ENCODE data around the gene REG1A.

The REG1A gene, protein sequence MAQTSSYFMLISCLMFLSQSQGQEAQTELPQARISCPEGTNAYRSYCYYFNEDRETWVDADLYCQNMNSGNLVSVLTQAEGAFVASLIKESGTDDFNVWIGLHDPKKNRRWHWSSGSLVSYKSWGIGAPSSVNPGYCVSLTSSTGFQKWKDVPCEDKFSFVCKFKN

DNA sequence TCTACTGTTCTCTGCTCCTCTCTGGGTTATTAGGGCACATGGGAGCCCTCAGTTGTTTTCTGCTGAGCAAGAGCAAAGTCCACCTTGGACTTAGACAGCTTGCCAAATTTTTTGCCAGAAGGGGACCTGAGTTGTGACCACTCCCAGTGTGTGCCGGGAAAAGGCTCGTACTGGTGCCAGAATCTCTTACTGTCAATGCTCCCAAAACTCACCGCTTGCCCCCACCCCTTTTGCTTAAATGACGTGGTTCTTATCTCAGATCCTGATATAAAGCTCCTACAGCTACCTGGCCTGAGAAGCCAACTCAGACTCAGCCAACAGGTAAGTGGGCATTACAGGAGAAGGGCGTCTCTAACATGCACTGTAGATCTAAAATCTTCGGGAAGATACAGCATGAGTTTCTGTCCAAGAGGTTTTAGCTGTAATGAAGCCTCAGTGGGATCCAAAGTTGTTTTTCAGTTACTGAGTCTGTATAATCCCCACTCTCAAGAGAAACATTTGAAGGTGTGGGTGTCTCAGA lies at the start of gene REG1A:
REG1A (plus strand) TSS at position 295 of the 520 bp plus-strand sequence. CDS start 374 bp downstream, outside the sequence.
- no peak for DNase-seq

DNA sequence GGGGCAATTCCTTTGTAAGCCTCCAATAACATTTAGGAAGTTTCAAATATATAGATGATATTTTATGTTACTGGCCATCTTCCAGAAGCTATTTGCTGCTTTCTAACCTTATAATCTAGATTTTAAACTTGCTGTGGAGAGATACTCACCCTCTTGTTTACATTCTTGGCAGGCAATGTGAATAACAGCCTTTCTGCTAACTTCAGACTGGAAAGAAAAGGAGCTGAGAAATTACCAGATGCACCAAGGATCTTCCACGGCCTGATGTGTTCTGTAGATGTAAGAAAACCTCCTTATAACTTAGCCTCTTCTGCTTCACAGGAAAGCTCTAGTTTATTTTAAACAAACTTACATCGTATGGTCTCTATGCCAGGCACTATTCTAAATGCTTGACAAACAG lies 49.2 kb upstream of the REG1A start:
- no peak for DNase-seq

DNA sequence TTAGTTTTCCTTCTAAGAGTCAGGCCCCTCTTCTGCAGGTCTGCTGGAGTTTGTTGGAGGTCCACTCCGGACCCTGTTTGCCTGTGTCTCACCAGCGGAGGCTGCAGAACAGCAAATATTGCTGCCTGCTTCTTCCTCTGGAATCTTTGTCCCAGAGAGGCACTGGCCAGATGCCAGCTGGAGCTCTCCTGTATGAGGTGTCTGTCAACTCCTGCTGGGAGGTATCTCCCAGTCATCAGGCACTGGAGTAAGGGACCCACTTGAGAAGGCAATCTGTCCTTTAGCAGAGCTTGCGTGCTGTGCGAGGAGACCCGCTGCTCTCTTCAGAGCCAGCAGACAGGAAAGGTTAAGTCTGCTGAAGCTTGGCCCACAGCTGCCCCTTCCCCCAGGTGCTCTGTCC lies 37.3 kb upstream of the REG1A start:
- DNase-seq, result no peak

DNA sequence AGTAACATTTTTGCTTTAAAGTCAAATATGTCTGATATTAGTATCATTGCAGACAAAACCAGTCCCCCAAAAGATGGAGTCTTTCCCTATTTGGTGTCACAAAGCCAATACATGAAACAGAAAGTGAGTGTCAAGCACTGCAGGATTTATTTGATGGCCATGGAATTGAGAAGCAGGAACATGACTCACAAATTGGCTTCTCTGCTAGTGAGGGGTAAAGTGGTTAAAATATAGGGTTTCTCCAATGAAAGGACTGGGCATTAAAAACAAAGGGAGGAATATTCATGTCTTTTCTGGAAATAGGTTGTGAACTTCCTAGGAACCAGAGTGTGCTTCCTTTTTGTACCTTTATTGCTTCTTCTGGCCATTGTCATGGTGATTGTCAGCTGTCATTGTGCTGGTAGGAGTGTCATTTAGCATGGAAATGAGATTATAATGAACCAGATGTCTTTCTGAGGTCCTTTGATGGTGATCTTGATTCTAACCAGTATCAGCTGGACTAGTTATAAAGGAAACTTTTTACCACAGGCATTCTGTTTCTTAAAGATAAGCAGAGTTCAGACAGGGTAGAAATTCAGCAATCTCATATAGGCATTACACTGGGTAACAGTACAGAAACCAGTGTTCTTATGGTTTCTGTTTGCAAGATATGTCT lies 36.6 kb upstream of the REG1A start:
- no peak for DNase-seq

DNA sequence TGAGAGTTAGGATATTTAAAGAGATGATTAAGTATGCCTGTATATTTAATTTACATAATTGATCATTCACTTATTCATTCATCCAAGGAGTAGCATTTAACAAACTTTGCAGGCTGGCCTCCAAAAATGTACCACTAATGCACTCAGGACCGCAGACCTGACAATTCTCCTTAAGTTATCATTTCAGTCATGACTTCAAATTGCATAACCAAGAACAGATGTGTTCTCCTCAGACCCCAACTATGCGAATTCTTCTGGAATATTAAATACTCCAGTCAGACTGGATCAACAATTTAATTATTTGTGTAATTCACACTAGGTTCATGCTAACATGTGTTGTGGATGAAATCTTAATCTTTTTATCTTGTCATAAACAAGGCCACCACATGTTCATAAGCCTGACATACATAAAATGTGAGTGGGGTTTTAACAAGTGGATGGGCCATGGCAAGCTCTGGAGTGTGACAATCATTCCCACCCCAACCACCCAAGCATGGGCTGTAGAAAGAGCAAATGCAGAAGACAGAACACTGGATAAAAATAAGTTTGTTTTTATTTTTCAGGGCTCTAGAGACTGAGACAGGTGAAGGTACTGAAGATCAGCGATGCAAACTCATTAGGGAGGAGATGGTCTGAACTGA lies 35.7 kb upstream of the REG1A start:
- no peak for DNase-seq

DNA sequence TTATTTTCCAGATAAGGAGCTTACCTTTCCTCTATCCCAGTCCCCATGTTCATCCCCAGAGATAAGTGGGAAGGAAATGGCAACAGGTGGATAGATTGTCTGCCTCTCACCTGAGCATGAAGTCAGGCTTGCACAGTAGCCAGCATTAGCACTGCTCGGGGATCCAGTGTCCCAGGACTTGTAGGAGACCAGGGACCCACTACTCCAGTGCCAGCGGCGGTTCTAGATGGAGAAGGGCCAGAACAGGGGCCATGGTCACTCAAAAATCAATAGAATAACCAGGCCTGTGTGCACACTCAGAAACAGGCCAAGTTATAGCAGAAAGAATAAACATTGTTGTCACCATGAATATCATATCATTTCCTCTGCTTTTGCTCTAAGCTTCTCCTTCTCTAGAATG lies 34.9 kb upstream of the REG1A start:
- no peak for DNase-seq

DNA sequence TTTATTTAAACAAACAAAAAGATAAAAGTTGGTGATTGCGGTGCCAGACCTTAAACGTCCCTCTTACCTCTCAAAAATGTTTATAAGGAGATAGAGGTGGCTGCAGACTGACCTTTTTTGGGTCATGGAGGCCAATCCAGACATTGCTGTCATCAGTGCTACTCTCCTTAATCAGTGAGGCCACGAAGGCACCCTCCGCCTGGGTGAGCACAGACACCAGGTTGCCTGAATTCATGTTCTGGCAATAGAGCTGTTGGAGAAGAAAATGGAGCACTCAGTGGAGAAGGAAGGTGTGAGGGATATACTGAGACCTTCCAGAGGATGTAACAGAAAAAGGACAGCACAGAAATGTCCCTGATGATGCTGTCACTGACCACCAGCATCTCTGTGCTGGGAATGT lies 34.0 kb upstream of the REG1A start:
- DNase-seq, result no peak

DNA sequence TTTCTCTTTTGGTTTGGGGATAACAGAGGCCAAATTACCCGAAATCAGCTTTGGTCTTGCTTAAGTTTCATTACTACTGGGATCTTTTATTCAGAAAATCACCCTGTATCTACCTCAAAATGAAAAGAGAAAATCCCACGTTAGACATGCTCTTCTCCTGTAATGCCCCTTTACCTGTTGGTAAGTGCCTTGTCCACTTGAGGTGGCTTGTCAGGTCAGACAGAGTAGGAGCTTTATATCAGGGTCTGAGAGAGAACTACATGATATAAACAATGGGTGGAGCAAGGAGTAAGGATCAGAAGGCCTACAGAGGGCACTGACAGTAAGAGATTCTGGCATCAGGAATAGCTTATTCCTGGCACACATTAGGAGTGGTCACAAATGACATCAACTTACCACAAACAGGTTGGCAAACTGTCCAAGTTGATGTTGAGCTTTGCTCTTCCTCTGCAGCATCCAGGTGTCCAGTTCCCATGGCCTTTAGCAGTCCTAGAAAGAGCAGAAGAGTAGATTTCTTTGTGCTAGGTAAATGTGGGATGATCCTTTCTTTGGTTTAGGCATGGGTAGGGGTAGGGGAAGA lies 32.4 kb upstream of the REG1A start, which contains the start of gene REG1B:
REG1B (minus strand) TSS at position 209 of the 580 bp plus-strand sequence. CDS start 381 bp downstream, outside the sequence.
- DNase-seq, result no peak

DNA sequence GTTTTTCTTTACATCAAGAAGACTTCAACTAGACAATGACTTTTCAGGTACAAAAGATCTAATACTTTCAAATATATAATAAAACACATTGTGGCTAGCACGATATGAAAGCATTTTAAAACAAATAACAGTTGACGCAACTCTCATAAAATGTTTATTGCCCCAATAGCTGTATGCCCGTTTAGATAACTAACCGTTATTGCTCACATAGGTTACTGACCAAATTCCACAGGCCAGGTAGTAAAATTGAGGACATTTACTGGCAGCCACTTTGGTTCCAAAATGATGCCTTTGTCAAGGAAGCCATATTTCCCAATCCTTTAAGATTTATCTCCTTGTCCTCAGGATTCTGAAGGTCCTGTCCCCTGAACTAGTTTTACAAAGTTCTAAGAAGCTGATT lies 29.6 kb upstream of the REG1A start:
- no peak for DNase-seq

DNA sequence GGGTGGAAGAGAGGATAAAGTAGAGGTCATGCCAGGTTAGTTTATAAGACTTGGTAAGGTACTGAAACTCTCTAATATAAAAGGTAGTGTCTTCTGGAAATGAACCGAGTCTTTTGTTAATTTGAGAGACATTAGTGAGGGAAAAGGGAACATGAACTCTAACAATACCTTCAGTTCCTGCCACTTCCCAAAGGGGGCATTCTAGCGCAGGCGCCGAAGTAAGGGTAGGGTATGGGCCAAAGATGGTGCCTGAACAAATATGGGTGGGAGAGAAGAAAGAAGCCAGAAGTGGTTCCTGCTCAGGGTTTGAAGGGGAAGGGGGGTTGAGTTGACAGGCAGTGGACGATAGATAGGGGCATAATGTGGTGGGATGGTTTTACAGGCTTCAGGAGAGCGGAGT lies 22.4 kb upstream of the REG1A start:
- DNase-seq, result no peak

DNA sequence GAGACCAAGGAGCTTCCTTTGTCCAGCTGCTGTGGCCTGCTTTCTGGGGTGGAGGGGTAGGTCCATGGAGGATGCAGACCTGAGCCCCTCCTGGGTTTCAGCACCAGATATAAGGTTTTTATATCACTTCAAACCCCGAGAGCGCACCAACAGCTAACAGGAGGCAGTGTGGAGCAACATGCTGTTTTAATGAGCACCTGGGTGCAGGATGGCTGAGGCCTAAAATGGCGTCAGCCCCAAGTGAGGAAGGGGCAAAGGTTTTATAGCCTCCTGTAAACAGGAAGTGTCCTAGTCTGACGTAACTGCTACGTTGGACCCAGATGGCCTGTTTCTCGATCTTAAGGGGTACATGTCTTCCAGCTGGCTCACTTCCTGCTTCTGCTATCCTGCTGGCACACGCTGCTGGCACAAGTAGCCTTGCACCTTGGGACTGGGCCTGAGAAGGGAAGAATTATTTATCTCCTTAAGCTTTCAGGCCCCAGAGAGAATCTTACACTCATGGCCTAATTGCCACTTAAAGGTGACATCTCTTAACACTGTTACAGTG lies 21.1 kb upstream of the REG1A start:
- no peak for DNase-seq

DNA sequence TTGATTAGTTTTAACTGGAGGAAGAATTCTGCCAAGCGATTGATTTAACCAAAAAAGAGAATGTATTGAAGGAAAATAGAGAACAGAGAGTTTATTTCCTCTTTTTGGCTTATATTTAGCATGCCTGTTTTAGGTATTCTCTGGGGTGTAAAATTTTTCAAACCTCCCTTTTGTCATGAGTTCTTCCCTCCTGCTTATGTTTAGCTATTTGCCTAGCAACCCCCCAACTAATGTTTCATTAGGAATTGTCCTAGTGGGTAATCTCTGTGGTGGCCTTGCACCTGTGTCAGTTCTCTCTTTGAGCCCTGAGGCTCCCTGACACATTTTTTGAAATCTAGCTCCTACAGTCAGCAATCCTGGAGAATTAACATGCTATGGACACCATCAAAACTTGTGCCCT lies 20.0 kb upstream of the REG1A start:
- DNase-seq, result no peak

DNA sequence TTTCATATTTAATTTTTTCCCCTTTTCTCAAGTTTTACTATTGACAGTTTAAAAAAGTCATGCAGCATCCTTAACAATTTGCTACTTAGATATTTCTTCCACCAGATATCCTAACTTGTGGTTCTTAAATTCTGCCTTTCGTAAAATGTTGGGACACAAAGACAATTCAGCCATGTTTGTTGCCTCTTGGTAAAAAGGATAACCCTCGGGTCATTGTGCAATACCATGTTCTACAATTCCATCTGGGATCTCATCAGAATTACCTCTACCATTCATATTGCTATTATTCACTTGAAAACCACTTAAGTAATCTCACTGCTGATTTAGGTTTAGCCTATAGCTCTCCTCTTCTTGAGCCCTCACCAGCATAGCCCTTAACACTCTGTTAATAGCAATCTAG lies 19.3 kb upstream of the REG1A start:
- DNase-seq, result no peak

DNA sequence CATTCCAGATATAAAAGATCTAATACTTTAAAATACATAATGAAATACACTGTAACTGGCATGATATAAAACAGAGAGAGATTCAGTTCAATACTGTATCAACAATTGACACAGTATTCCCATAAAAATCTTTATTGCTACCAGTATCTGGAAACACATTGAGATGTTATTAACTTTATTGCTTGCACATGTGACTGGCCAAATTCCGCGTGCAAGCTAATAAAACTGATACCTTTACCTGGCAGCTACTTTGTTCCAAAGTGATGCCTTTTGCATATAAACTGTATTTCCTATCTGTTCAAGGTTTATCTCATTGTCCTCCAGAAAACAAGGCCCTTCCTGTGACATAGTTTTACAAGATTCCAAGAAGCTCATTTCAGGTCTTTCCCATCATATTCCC lies 17.1 kb upstream of the REG1A start:
- DNase-seq, result no peak

DNA sequence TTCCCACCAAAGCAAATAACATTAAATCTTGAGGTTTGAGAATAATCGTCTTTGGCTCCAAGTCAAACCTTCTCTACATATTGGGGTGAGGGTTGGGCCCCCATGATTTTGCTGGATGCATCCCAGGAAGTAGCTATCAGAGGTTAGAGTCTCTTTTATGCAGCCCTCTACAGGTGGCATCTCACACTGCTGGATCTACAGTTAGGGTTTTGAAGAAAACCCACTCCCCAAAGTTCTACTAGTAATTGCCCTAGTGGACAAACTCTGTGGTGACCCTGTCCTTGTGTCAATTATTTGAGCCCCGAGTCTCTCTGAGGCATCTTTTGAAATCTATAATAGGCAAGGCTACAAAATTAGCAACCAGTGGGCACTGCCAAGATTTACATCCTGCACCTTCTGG lies 15.0 kb upstream of the REG1A start:
- no peak for DNase-seq

DNA sequence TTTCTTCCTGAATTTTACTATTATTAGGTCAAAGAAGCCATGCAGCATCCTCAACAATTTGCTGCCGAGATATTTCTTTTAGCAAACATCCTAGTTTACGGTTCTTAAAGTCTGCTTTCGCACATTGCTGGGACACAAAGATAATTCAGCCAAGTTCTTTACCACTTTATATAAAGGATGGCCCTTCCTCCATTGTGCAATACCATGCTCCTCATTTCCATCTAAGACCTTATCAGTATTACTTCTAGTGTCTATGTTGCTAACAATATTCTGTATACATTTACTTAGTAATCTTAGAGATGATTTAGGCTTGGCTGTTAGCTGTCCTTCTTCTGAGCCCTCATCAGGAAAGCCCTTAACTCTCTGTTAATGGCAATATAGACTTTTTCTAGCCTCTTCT lies 8.0 kb upstream of the REG1A start:
- DNase-seq, result no peak

DNA sequence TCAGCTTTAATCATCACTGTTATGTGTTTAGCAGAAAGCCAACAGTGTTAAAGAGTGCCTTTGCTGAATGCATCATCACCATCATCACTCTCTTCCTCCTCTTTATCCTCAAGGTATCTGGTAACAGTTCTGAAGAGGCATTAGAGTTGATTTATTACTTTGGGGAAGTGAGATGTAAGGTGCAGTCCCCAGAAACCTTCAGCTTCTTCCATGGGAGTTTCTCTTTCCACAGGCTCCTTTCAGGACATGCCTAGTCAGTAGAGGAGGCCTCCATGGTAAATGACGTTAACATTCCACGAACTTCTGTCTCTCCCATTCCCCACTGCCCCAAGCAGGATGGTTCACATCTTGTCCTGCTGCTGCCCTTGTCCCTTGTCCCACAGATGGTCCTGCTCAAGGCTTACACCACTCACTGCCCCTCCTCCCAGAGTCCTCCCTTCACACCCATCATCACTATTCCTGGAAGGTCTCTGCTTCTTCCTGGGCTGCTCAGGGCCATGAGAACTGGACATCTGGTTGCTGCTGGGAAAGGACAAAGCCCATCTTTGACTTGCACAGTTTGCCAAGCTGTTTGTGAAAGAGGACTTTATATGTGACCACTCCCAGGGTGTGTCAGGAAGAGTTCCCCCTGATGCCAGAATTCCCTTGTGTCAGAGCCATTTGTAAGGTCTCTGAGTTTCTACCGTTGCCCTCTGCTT lies 5.3 kb upstream of the REG1A start:
- DNase-seq, result no peak

DNA sequence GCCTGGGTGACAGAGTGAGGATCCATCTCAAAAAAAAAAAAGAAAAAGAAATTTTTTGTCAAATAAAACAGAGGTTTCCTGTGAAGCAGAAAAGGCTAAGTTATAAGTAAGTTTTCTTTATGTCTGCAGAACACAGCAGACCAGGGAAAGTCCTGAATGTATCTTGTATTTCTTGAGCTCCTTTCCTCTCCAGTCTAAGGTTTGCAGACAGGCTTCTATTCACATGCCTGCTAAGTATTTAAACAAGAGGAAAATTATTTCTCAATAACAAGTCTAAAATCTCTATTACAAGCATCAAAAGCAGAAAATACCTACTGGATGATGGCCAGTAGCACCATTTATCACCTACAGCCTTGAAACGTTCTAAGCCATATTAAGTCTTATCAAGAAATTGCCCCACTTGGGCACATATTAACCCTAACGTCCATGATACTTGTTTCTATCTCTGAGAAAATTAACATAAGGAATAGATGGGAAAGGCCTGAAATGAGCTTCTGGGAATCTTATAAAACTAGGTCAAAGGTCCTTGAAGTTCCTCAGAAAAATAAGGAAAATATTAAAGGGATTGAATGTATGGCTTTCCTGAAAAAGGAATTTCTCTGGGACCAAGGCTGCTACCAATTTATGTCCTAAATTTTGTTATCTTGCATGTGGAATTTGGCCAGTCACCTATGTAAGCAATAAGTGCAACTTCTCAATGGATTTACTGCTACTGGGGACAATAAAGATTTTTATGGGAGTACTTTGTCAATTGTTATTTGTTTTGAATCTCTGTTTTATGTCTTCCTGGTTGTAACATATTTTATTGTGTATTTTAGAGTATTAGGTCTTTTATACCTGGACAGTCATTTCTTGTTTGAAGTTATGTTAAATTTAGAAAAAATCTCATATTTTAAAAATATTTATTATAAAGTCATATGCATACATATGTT lies 3.0 kb upstream of the REG1A start:
- no peak for DNase-seq

DNA sequence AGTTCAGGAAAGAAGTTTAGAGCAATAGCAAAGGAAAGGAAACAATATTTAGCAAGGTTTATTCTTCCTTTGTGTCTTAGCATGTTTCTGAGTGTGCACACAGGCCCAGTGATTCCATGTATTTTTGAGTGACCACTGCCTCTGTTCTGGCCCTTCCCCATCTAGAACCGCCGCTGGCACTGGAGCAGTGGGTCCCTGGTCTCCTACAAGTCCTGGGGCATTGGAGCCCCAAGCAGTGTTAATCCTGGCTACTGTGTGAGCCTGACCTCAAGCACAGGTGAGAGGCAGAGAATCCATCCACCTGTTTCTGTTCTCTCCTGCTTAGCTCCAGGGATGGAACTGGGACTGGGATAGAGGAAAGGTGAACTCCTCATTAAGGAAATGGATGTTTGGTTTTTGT lies 2.4 kb downstream of the REG1A start:
- no peak for DNase-seq

DNA sequence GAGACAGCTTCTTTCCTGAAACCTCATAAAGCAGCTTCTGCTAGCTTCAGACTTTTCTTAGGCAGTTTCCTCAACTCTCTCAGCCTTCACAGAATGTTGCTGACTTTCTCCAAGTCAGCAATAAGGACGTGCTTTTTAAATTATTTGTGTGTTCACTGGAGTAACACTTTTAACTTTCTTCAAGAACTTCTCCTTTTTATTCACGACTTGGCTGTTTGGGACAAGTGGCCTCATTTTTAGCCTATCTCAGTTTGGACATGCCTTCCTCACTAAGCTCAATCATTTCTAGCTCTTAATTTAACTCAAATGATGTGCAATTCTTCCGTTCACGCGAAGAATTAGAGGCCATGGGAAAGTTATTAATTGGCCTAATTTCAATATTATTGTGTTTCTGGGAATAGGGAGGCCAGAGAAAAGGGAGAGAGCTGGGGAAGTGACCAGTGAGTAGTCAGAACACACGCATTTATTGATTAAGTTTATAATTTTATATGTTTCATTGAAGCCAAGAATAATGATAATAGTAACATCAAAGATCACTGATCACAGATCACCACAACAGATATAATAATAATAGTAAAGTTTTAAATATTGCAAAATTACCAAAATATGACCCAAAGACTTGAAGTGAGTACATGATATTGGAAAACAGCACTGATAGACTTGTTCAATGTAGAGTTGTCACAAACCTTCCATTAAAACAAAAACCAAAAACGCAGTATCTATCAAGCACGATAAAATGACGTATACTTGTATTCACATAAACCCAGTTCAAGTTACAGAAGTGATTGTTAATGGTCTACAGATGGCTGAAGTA lies 4.8 kb downstream of the REG1A start:
- DNase-seq, result no peak

DNA sequence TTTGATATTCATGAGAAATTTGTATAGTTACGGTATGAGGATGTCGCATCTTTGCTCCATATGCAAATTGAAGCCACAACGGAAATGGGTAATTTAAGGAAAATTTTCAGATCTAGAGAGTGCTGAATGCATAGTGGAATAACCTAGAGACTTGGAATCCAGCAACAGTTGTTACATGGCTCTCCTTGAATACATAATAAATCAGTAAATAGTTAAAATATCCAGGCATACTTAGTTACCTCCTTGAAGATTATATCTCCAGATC lies 5.4 kb downstream of the REG1A start:
- no peak for DNase-seq

Data from SHP77 (cell line).